SK-N-SH (cell line): Measurements from ENCODE around the gene AP1S1. TPM values are rescaled to one million over a fixed set of nuclear protein-coding genes. Genes with fewer than 3 reads are reported as not detected.

Source experiments
- CTCF ChIA-PET: fragments of 300-600, 350-600 bp; formaldehyde crosslinking; extraction: SDS; loops from one replicate; lab custom pipeline; 2021; lab: Yijun Ruan, JAX
- POLR2A ChIA-PET: fragments of 350-600 bp; sonication (Branson Sonifier 250); formaldehyde crosslinking; extraction: SDS; loops from one replicate; lab custom pipeline; 2020; ENCODE audit warnings: antibody characterized with exemption, inconsistent platforms; lab: Yijun Ruan, JAX
- DNase-seq: peaks from one replicate; pipeline ENCODE4 v3.0.0; 2012
- H2AFZ ChIP-seq: fragments of 200-600 bp; sonication (generic); 2 replicates; pipeline ENCODE4 v1.8.1; 2016; ENCODE audit warnings: antibody characterized with exemption, mild to moderate bottlenecking, low read depth
- H3F3A ChIP-seq: fragments of 200-600 bp; sonication (generic); replicated peaks from 2 replicates; pipeline ENCODE3; 2016; ENCODE audit warnings: antibody characterized with exemption, mild to moderate bottlenecking; ENCODE audit not compliant: insufficient read depth
- H3K27ac ChIP-seq, 2 experiments: fragments of 200-500 bp in 1 of 2; fragments of 200-600 bp in 1 of 2; sonication (Bioruptor generic) in 1 of 2; sonication (generic), shearing (Covaris generic) in 1 of 2; 2 replicates each; pipeline versions ENCODE4 v1.5.1 to v1.6.1; 2014 to 2016; ENCODE audit warnings: low read depth in 2 of 2, inconsistent platforms in 1 of 2, low read length in 1 of 2, mild to moderate bottlenecking in 1 of 2, mixed read lengths in 1 of 2
- H3K27me3 ChIP-seq: fragments of 200-600 bp; sonication (generic), shearing (Covaris generic); 2 replicates; pipeline ENCODE4 v1.6.1; 2016; ENCODE audit warnings: mixed run types; ENCODE audit not compliant: insufficient read depth
- H3K36me3 ChIP-seq, 2 experiments: fragments of 200-500 bp in 1 of 2; fragments of 200-600 bp in 1 of 2; sonication (Bioruptor generic) in 1 of 2; sonication (generic) in 1 of 2; replicated peaks in 1 of 2; 2 replicates each; pipeline versions ENCODE3 to v1.5.1; 2014 to 2016; ENCODE audit warnings: low read length in 1 of 2, mild to moderate bottlenecking in 1 of 2; ENCODE audit not compliant: insufficient read depth in 2 of 2, control insufficient read depth in 1 of 2
- H3K4me1 ChIP-seq, 2 experiments: fragments of 200-500 bp in 1 of 2; fragments of 200-600 bp in 1 of 2; sonication (Bioruptor generic) in 1 of 2; sonication (generic), shearing (Covaris generic) in 1 of 2; 2 replicates each; pipeline versions ENCODE4 v1.5.1 to v1.6.1; 2014 to 2016; ENCODE audit warnings: low read depth in 1 of 2, low read length in 1 of 2, mixed run types in 1 of 2; ENCODE audit not compliant: insufficient read depth in 2 of 2, control insufficient read depth in 1 of 2
- H3K4me2 ChIP-seq: fragments of 200-600 bp; sonication (generic), shearing (Covaris generic); 2 replicates; pipeline ENCODE4 v1.6.1; 2017; ENCODE audit warnings: mixed run types
- H3K4me3 ChIP-seq, 2 experiments: fragments of 200-500 bp in 1 of 2; fragments of 200-600 bp in 1 of 2; sonication (Bioruptor generic) in 1 of 2; sonication (generic), shearing (Covaris generic) in 1 of 2; 2 replicates each; pipeline versions ENCODE4 v1.5.1 to v1.8.1; 2014 to 2016; ENCODE audit warnings: low read depth in 2 of 2, inconsistent platforms in 1 of 2, low read length in 1 of 2, mild to moderate bottlenecking in 1 of 2, mixed read lengths in 1 of 2, moderate library complexity in 1 of 2
- H3K79me2 ChIP-seq: fragments of 200-600 bp; sonication (generic); 2 replicates; pipeline ENCODE4 v1.8.1; 2017; ENCODE audit warnings: mild to moderate bottlenecking; ENCODE audit not compliant: insufficient read depth
- H3K9ac ChIP-seq: fragments of 200-600 bp; sonication (generic); 2 replicates; pipeline ENCODE4 v1.6.1; 2017; ENCODE audit warnings: mixed run types
- H3K9me2 ChIP-seq: fragments of 200-600 bp; sonication (generic); 2 replicates; pipeline ENCODE4 v1.6.1; 2017; ENCODE audit warnings: mixed run types
- H3K9me3 ChIP-seq: fragments of 200-600 bp; sonication (generic); 2 replicates; pipeline ENCODE4 v1.6.1; 2017; ENCODE audit warnings: mixed run types, mild to moderate bottlenecking, moderate library complexity
- H4K20me1 ChIP-seq: fragments of 200-600 bp; sonication (generic); 2 replicates; pipeline ENCODE4 v1.6.1; 2017; ENCODE audit warnings: mild to moderate bottlenecking, mixed run types; ENCODE audit not compliant: insufficient read depth
- CTCF ChIP-seq: fragments of 200-600 bp; sonication (generic); IDR thresholded peaks from 2 replicates; pipeline ENCODE4 v1.6.1; 2017; ENCODE audit warnings: antibody characterized with exemption, mild to moderate bottlenecking, moderate library complexity
- FOXJ3 ChIP-seq: sonication (generic); formaldehyde crosslinking; IDR thresholded peaks from 2 replicates; pipeline ENCODE4 v1.5.1; 2020; ENCODE audit warnings: mild to moderate bottlenecking, missing genetic modification reagents
- FOXM1 ChIP-seq: IDR thresholded peaks from 2 replicates; pipeline ENCODE4 v1.4.0; 2012; ENCODE audit warnings: low read depth, mild to moderate bottlenecking
- GABPA ChIP-seq: IDR thresholded peaks from 2 replicates; pipeline ENCODE4 v1.4.0; 2012; ENCODE audit warnings: low read depth, mild to moderate bottlenecking
- MAX ChIP-seq: IDR thresholded peaks from 2 replicates; pipeline ENCODE4 v1.4.0; 2012; ENCODE audit warnings: low read depth
- PBX3 ChIP-seq: IDR thresholded peaks from 2 replicates; pipeline ENCODE4; 2012
- POLR2AphosphoS5 ChIP-seq: IDR thresholded peaks from 2 replicates; pipeline ENCODE4 v1.6.1; 2012; ENCODE audit warnings: low read depth, low read length
- RAD21 ChIP-seq: IDR thresholded peaks from 2 replicates; pipeline ENCODE4 v1.6.1; 2012; ENCODE audit warnings: mild to moderate bottlenecking, low read length
- RCOR1 ChIP-seq: fragments of 150-350 bp; IDR thresholded peaks from 2 replicates; pipeline ENCODE4 v1.6.1; 2017; ENCODE audit warnings: antibody characterized with exemption, low read length
- REST ChIP-seq: IDR thresholded peaks from 2 replicates; pipeline ENCODE4 v1.6.1; 2012; ENCODE audit warnings: mild to moderate bottlenecking, low read depth, low read length, moderate library complexity
- RFX5 ChIP-seq: IDR thresholded peaks from 2 replicates; pipeline ENCODE4 v1.6.1; 2012; ENCODE audit warnings: mild to moderate bottlenecking, improper control_type of control experiment, low read length
- WGBS: methylation state at CpG from one replicate; pipeline ENCODE4 v1.1.6; 2017; ENCODE audit warnings: low lambda C conversion rate; 5-methylcytosine and 5-hydroxymethylcytosine counted together
- polyA plus RNA-seq, 3 experiments: library from polyadenylated mRNA; depleted of rRNA; stranded (reverse); fragments of >200 nt; gene quantifications; 2 replicates each; pipeline ENCODE4 v1.2.3, GENCODE V29; 2012

Gene AP1S1
- polyA plus RNA-seq, 1 of the 3 experiments (the other 2 are of a cell fraction) = 616 TPM

- POLR2A ChIA-PET = interaction anchor here (0.7 to 2.4 kb wide), 3 partner anchors 10 to 33 kb away, joined by 3 to 11 read pairs (median 4); partner anchors contain the start of gene NAT16
- H3K27ac ChIP-seq = no peak overlapping the region
- CTCF ChIA-PET = interaction anchor here (0.5 to 8.3 kb wide), 7 partner anchors 13 to 279 kb away, joined by 3 to 257 read pairs (median 3); partner anchors contain the start of gene FIS1
- H3K9me2 ChIP-seq = no peaks in the 10 kb centered on the region
- no peak for DNase-seq
- H4K20me1 ChIP-seq = no peaks in the 10 kb centered on the region
- no peaks in the 10 kb centered on the region for H3K9me3 ChIP-seq
- no peak overlapping the region for H3K9ac ChIP-seq
- H3F3A ChIP-seq = no peaks in the 10 kb centered on the region
- no peak overlapping the region for H3K4me2 ChIP-seq
- no peaks in the 10 kb centered on the region for H3K36me3 ChIP-seq
- no peaks in the 10 kb centered on the region; the same call in 1 of the 2 replicates for H3K27me3 ChIP-seq
- H3K4me3 ChIP-seq = no peak overlapping the region
- TF ChIP-seq POLR2AphosphoS5 (no peak), CTCF (no peak), GABPA (no peak), REST (no peak), FOXJ3 (CRISPR knock-in tag) (no peak), PBX3 (no peak)
- WGBS = 91% methylated on average over 17 of the region's 17 CpGs
- no peaks in the 10 kb centered on the region for H3K4me1 ChIP-seq
- H3K79me2 ChIP-seq = no peaks in the 10 kb centered on the region
- H2AFZ ChIP-seq = no peak overlapping the region
These were observed 41.6 kb downstream of the AP1S1 start for GRCh38 chr7:101195884-101196283.

GRCh38 chr7:101197991-101198390, 43.7 kb downstream of the AP1S1 start:
- Histone ChIP-seq H2AFZ (no peak overlapping the region), H3F3A (no peaks in the 10 kb centered on the region), H3K9me2 (no peaks in the 10 kb centered on the region), H3K4me1 (no peaks in the 10 kb centered on the region), H3K36me3 (no peaks in the 10 kb centered on the region), H3K4me3 (no peak overlapping the region), H3K27ac (no peak overlapping the region), H3K27me3 (no peaks in the 10 kb centered on the region; the same call in 1 of the 2 replicates), H4K20me1 (no peaks in the 10 kb centered on the region), H3K9me3 (no peaks in the 10 kb centered on the region), H3K79me2 (no peaks in the 10 kb centered on the region)
- POLR2A ChIA-PET = interaction anchor here (0.6 kb wide), 1 partner anchor 44 kb away, joined by 5 read pairs; no protein-coding TSS in a partner anchor
- CTCF ChIA-PET = interaction anchor here (1.5 to 1.8 kb wide), 2 partner anchors 20 to 54 kb away, joined by 3 to 13 read pairs; partner anchors contain the start of gene ZNHIT1
- peak; percentile 40 for DNase-seq
- WGBS = 88% methylated on average over 21 of the region's 21 CpGs
- TF ChIP-seq FOXM1 (no peak), REST (no peak), RFX5 (no peak), RCOR1 (no peak), RAD21 (no peak), MAX (no peak)
- TF ChIP-seq, all 33 proteins: peak for 0
- Histone ChIP-seq H3K4me2 (no peak overlapping the region), H3K9ac (no peak overlapping the region)
